Neuronal stem cell (in vitro differentiated cells): ENCODE measurements around the gene METTL5. TPM values are rescaled to one million over a fixed set of nuclear protein-coding genes. Genes with fewer than 3 reads are reported as not detected.
"Not testable (repeated sequence)": the region's sequence is repeated elsewhere in the genome, so short reads cannot be mapped to it uniquely, and the experiment has no call there.

Source experiments
- DNase-seq: peaks from one replicate; pipeline ENCODE4 v3.0.0-alpha.2; 2013; ENCODE audit warnings: low spot score
- H2AFZ ChIP-seq: one replicate; pipeline ENCODE4 v1.6.1; 2013; ENCODE audit warnings: mild to moderate bottlenecking, low read length, inconsistent platforms
- H2AK5ac ChIP-seq: 2 replicates; pipeline ENCODE4 v1.6.1; 2013; ENCODE audit warnings: low read depth, mild to moderate bottlenecking, inconsistent platforms, low read length, moderate library complexity, mixed read lengths
- H2BK120ac ChIP-seq: 2 replicates; pipeline ENCODE4 v1.6.1; 2013; ENCODE audit warnings: low read depth, mild to moderate bottlenecking, inconsistent platforms, low read length, moderate library complexity, mixed read lengths
- H2BK12ac ChIP-seq: one replicate; pipeline ENCODE4 v1.6.1; 2013; ENCODE audit warnings: low read length, inconsistent platforms
- H2BK15ac ChIP-seq: 2 replicates; pipeline ENCODE4 v1.6.1; 2013; ENCODE audit warnings: mild to moderate bottlenecking, low read length, inconsistent platforms, mixed read lengths
- H2BK5ac ChIP-seq: one replicate; pipeline ENCODE4 v1.6.1; 2013; ENCODE audit warnings: inconsistent platforms, mild to moderate bottlenecking, low read length, moderate library complexity
- H3K14ac ChIP-seq: one replicate; pipeline ENCODE4 v1.6.1; 2013; ENCODE audit warnings: low read length, inconsistent platforms
- H3K18ac ChIP-seq: 2 replicates; pipeline ENCODE4 v1.6.1; 2013; ENCODE audit warnings: low read length, inconsistent platforms
- H3K23ac ChIP-seq: 2 replicates; pipeline ENCODE4 v1.6.1; 2013; ENCODE audit warnings: low read depth, mild to moderate bottlenecking, mixed read lengths, low read length, inconsistent platforms; ENCODE audit not compliant: poor library complexity
- H3K27ac ChIP-seq: replicated peaks from 3 replicates; pipeline ENCODE4 v1.5.1; 2013; ENCODE audit warnings: low read length, inconsistent platforms
- H3K27me3 ChIP-seq, 3 experiments: 2 replicates each; pipeline ENCODE4 v1.6.1; 2013; ENCODE audit warnings: low read length in 3 of 3, mild to moderate bottlenecking in 2 of 3, inconsistent platforms in 1 of 3, low read depth in 1 of 3, mixed read lengths in 1 of 3, moderate library complexity in 1 of 3; ENCODE audit not compliant: control insufficient read depth in 3 of 3, insufficient read depth in 3 of 3
- H3K36me3 ChIP-seq, 2 donors: replicated peaks in 1 of 2; 2 replicates each; pipeline ENCODE4 v1.6.1; 2013; ENCODE audit warnings: low read length in 2 of 2; ENCODE audit not compliant: control insufficient read depth in 2 of 2, insufficient read depth in 2 of 2
- H3K4ac ChIP-seq: 2 replicates; pipeline ENCODE4 v1.6.1; 2013; ENCODE audit warnings: inconsistent platforms, mild to moderate bottlenecking, low read length, moderate library complexity
- H3K4me1 ChIP-seq, 2 donors: 1 replicate in 1 of 2; 2 replicates in 1 of 2; pipeline ENCODE4 v1.6.1; 2013; ENCODE audit warnings: low read length in 2 of 2, low read depth in 1 of 2; ENCODE audit not compliant: control insufficient read depth in 2 of 2, insufficient read depth in 1 of 2
- H3K4me2 ChIP-seq: one replicate; pipeline ENCODE4 v1.6.1; 2013; ENCODE audit warnings: mild to moderate bottlenecking, low read length, inconsistent platforms; ENCODE audit not compliant: insufficient read depth, poor library complexity, severe bottlenecking
- H3K4me3 ChIP-seq, 2 donors: 2 replicates each; pipeline ENCODE4 v1.5.1; 2013; ENCODE audit warnings: low read length in 2 of 2, mild to moderate bottlenecking in 2 of 2, inconsistent platforms in 1 of 2, moderate library complexity in 1 of 2
- H3K79me1 ChIP-seq: one replicate; pipeline ENCODE4 v1.6.1; 2013; ENCODE audit warnings: low read depth, mild to moderate bottlenecking, inconsistent platforms, low read length, moderate library complexity
- H3K9ac ChIP-seq: one replicate; pipeline ENCODE4 v1.6.1; 2013; ENCODE audit warnings: mild to moderate bottlenecking, low read depth, low read length, inconsistent platforms; ENCODE audit not compliant: poor library complexity
- H3K9me3 ChIP-seq, 2 donors: replicated peaks in 1 of 2; 2 replicates each; pipeline versions ENCODE3 to v1.6.1; 2013; ENCODE audit warnings: low read length in 2 of 2, mild to moderate bottlenecking in 2 of 2, inconsistent platforms in 1 of 2, low read depth in 1 of 2, mixed read lengths in 1 of 2, moderate library complexity in 1 of 2; ENCODE audit not compliant: control insufficient read depth in 2 of 2, insufficient read depth in 1 of 2
- H4K8ac ChIP-seq: one replicate; pipeline ENCODE4 v1.6.1; 2013; ENCODE audit warnings: low read depth, mild to moderate bottlenecking, inconsistent platforms, low read length, moderate library complexity
- H4K91ac ChIP-seq: one replicate; pipeline ENCODE4 v1.6.1; 2013; ENCODE audit warnings: low read length, low read depth, mild to moderate bottlenecking, inconsistent platforms; ENCODE audit not compliant: poor library complexity
- WGBS, 2 donors: extraction: QIAGEN DNeasy Blood & Tissue Kit; methylation state at CpG; one replicate each; pipeline ENCODE4 v1.1.7; 2013; ENCODE audit warnings: missing lambda C conversion rate in 2 of 2, mixed read lengths in 1 of 2; ENCODE audit not compliant: insufficient read length in 2 of 2, insufficient replicate concordance in 1 of 2; ENCODE audit errors: extremely low coverage in 2 of 2; 5-methylcytosine and 5-hydroxymethylcytosine counted together
- polyA plus RNA-seq, 2 experiments: library from polyadenylated mRNA; stranded (reverse); fragments of 200-250 nt; gene quantifications; one replicate each; pipeline ENCODE4 v1.2.3, GENCODE V29; 2013

The METTL5 gene
- polyA plus RNA-seq (2013, experiment 1 of 2) = 121 TPM
- 124 TPM for polyA plus RNA-seq (2013, experiment 2 of 2)

DNA sequence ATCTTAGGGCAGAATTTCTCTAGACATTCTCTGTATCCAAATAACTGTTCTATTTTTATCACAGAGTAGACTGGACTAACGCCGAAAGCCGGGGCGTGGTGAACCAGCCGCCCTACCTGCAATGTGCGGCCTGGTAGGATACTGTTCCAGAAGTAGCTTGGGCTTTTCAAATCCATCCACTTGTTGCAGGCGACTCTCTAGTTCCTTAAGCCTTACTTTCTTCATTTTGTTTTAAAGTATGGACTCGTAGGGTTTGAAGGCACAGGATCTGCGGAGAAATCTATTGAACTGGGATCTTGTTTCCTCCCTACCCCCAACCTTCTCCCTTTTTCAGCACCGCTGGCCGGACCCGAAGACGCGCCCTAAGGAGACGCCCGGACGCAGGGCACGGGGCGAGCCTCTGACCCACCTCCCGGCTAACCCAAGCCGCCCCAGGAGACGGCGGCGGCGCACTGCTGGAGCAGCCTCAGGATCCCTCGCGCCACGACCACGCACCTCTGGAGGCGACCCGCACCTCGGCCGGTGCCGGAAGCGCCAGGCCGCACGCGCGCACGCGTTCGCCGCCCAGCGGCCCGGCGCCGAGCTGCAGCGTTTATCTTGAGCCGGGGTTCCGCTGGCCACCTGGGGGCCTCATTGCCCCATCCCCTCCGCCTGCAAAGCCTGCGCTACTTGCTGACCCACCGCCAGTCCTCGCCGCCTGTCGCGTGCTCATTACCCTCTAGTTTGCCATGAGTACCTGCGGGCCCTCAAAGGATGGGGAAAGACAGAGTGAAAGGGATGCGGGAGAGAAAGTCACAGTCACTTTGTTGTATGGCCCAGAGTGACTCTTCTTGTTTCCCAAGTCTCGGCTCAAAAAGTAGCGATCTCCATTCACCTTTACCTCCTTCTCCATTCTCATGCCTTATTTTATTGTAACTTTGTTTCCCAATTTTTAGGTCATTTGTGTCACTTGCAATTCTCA, at the start of gene METTL5:
TSS of gene METTL5 (minus strand) at position 533 of the 961 bp plus-strand sequence. CDS start at position 225, 308 bp downstream.
- H3K27me3 ChIP-seq = no peaks in the 10 kb centered on the region
- H3K23ac ChIP-seq = peak within 1 kb of the TSS; percentile 95
- peak within 1 kb of the TSS; percentile 92 for H3K18ac ChIP-seq
- peak within 1 kb of the TSS; percentile 42 for H3K4me2 ChIP-seq
- H3K27ac ChIP-seq = no peak within 1 kb of the TSS
- DNase-seq = peak; percentile 83
- no peak within 1 kb of the TSS for H4K8ac ChIP-seq
- peak within 1 kb of the TSS; percentile 96 for H2AFZ ChIP-seq
- no peak within 1 kb of the TSS for H2BK120ac ChIP-seq
- H3K79me1 ChIP-seq = peaks cover 4% of the 10 kb centered on the region
- H3K9ac ChIP-seq = peak within 1 kb of the TSS; percentile 93
- H2BK12ac ChIP-seq = no peak within 1 kb of the TSS
- no peak within 1 kb of the TSS for H3K14ac ChIP-seq
- no CpG with 5 or more reads among the region's 61 CpGs for WGBS, 2 donors
- no peak within 1 kb of the TSS for H2BK15ac ChIP-seq
- H3K4ac ChIP-seq = no peak within 1 kb of the TSS
- no peak within 1 kb of the TSS for H2AK5ac ChIP-seq
- H3K4me1 ChIP-seq = peaks cover 4 to 10% of the 10 kb centered on the region in 2 donors
- peak within 1 kb of the TSS; percentile 90 to 91 for H3K4me3 ChIP-seq
- no peak within 1 kb of the TSS for H2BK5ac ChIP-seq
- H3K9me3 ChIP-seq = no peaks in the 10 kb centered on the region
- H3K36me3 ChIP-seq = peaks cover 0 to 33% of the 10 kb centered on the region in 2 donors
- no peak within 1 kb of the TSS for H4K91ac ChIP-seq

DNA sequence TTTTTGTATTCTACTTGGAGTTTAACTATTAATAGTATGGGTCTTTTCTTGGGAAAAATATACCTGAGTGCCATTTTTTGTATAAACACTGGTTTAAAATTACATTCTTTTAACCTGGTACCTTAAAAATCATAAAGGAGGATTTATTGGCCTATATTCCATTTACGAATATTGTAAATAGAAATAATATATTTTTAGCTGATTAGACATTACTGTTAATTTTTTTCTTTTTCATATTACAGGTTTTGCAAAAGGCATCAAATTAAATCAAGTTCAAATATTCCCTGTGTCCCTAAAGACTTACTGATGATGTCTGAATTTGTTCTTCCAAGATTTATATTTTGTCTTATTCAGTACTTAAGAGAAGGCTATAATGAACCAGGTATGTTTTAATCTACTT, 47.3 kb upstream of the METTL5 start:
- Histone ChIP-seq H3K36me3 (peaks cover 0 to 9% of the 10 kb centered on the region in 2 donors), H3K27me3 (no peaks in the 10 kb centered on the region), H3K9me3 (no peaks in the 10 kb centered on the region), H3K4me1 (no peaks in the 10 kb centered on the region), H3K18ac (no peak overlapping the region), H4K91ac (no peak overlapping the region), H3K27ac (no peak overlapping the region), H2AK5ac (no peak overlapping the region), H3K9ac (no peak overlapping the region), H3K4ac (no peak overlapping the region), H2AFZ (no peak overlapping the region), H4K8ac (no peak overlapping the region), H2BK5ac (no peak overlapping the region), H3K23ac (no peak overlapping the region), H2BK12ac (no peak overlapping the region), H3K14ac (no peak overlapping the region), H3K4me3 (no peak overlapping the region), H3K4me2 (no peak overlapping the region), H2BK120ac (no peak overlapping the region), H2BK15ac (no peak overlapping the region), H3K79me1 (no peaks in the 10 kb centered on the region)
- WGBS, 2 donors = no CpG with 5 or more reads among the region's 1 CpG
- no peak for DNase-seq

DNA sequence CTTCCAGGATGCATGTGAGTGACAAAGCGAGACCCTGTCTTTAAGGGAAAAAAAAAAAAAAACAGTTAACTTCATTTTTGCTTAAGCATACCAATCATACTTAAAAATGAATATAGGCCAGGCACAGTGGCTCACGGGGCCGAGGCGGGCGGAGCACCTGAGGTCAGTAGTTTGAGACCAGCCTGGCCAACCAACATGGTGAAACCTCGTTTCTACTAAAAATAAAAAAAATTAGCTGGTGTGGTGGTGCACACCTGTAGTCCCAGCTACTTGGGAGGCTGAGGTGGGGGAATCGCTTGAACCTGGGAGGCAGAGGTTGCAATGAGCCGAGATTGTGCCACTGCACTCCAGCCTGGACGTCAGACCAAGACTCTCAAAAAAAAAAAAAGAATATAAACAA, 46.7 kb upstream of the METTL5 start:
- not testable (repeated sequence) for H2BK12ac ChIP-seq, H2AFZ ChIP-seq, H3K79me1 ChIP-seq, H3K27ac ChIP-seq, H3K4me1 ChIP-seq, H4K8ac ChIP-seq, H3K36me3 ChIP-seq, H4K91ac ChIP-seq, H3K4me2 ChIP-seq, H3K14ac ChIP-seq, H3K4ac ChIP-seq, H2BK5ac ChIP-seq, H2BK15ac ChIP-seq, DNase-seq, H3K18ac ChIP-seq, H2AK5ac ChIP-seq, H2BK120ac ChIP-seq, H3K4me3 ChIP-seq, H3K23ac ChIP-seq, H3K9ac ChIP-seq, H3K27me3 ChIP-seq, H3K9me3 ChIP-seq
- no CpG with 5 or more reads among the region's 9 CpGs for WGBS, 2 donors

DNA sequence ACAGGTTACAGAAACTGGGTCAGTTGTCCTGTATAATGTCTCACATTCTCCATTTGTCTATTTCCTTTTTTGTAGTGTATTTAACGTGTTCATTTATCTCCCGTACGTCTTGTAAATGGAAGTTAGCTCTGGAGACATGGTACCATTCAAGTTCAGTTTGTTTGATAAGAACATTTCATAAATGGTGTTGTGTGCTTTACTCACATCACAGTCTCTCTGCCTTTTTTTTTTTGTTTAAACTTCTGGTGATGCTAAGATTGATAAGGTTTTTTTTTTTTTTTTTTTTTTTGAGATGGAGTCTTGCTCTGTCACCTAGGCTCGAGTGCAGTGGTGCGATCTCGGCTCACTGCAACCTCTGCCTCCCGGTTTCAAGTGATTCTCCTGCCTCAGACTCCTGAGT, 44.2 kb upstream of the METTL5 start:
- Histone ChIP-seq H2BK120ac (no peak overlapping the region), H3K4me2 (no peak overlapping the region), H3K36me3 (no peaks in the 10 kb centered on the region), H4K8ac (no peak overlapping the region), H3K79me1 (no peaks in the 10 kb centered on the region), H3K27me3 (no peaks in the 10 kb centered on the region), H2AFZ (no peak overlapping the region), H3K4ac (no peak overlapping the region), H3K14ac (no peak overlapping the region), H2BK12ac (no peak overlapping the region), H3K18ac (no peak overlapping the region), H3K4me3 (no peak overlapping the region), H3K23ac (no peak overlapping the region), H2BK15ac (no peak overlapping the region), H4K91ac (no peak overlapping the region), H3K9me3 (no peaks in the 10 kb centered on the region), H3K4me1 (no peaks in the 10 kb centered on the region), H2AK5ac (no peak overlapping the region), H2BK5ac (no peak overlapping the region), H3K9ac (no peak overlapping the region), H3K27ac (no peak overlapping the region)
- DNase-seq = no peak
- WGBS, 2 donors = no CpG with 5 or more reads among the region's 7 CpGs
